Measurements from ENCODE around the gene GPSM3. TPM values are rescaled to one million over a fixed set of nuclear protein-coding genes. Genes with fewer than 3 reads are reported as not detected.
"Not testable (repeated sequence)": the region's sequence is repeated elsewhere in the genome, so short reads cannot be mapped to it uniquely, and the experiment has no call there.

The GPSM3 gene
- total RNA-seq, 1 donor = 131 TPM

DNA sequence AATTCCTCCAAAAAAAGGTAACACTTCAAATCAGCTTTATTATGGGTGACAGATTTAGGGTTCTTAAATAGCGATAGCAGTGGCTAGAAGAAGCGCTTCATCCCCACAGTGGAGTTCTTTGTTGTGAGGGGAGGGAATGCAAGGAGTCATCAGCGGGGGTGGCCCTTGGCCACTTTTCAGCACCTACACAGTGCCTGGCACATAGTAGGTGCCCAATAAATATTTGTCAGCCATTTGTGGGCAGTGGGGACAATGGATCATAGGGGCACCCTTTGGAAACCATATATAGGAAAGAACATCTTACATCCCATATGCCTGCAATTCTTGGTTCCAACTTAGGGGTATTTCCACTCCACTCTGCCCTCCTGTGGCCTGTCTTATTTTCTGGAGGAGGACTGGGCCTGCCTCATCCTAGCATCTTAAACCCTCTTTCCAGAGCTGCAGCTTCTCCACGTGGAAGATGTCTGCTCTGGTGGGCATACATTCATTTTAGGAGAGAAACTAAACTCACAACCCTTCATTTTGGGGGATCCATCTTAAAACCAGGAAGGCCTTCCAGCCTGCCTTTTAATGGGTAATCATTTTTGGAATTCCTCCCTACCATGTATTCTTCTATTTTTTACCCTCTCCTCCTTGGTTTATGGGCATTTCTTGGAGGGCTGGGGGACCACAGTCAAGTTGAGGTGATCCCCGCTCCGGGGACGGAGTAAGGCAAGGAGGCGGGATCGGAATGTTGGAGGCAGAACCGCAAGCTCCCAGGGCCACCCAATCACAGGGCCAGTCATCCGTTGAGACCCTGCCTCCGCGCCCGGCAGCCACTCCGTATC is 2.6 kb upstream of the GPSM3 start:
- peak overlapping the region; percentile 98 for H3K4me3 ChIP-seq (ENCODE audit: low read length)
- peaks cover 48% of the 10 kb centered on the region for H3K4me1 ChIP-seq (ENCODE audit: insufficient read depth, low read length)
- no peaks in the 10 kb centered on the region for H3K27me3 ChIP-seq (ENCODE audit: insufficient read depth, low read length)
- H3K9me3 ChIP-seq (ENCODE audit: low read depth, low read length) = no peaks in the 10 kb centered on the region

DNA sequence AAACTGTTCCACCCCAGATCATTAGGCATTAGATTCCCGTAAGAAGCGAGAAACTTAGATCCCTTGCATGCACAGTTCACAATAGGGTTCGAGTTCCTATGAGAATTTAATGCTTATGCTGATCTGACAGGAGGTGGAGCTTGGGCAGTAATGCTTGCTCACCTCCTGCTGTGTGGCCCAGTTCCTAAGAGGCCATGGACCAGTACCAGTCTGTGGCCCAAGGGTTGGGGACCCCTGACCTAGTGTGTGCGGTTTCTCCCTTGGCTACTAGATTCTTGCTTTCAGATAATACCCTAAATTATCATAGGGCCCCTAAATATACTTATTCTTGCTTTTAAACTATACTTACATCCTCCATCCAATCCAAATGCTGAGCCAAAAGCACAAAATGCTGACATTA is 1.9 kb upstream of the GPSM3 start:
- H3K27me3 ChIP-seq (ENCODE audit: insufficient read depth, low read length) = no peaks in the 10 kb centered on the region
- no peaks in the 10 kb centered on the region for H3K9me3 ChIP-seq (ENCODE audit: low read depth, low read length)
- H3K4me1 ChIP-seq (ENCODE audit: insufficient read depth, low read length) = peaks cover 49% of the 10 kb centered on the region
- H3K4me3 ChIP-seq (ENCODE audit: low read length) = no peak overlapping the region

DNA sequence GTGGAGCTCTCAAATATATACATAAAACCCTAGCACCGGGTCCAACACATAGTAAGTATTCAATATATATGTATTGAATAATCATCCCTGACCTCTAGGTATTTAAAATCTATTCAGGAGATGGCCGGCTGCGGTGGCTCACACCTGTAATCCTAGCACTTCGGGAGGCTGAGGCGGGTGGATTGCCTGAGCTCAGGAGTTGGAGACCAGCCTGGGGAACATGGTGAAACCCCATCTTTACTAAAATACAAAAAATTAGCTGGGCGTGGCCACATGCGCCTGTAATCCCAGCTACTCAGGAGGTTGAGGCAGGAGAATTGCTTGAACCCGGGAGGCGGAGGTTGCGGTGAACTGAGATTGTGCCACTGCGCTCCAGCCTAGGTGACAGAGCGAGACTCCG is 653 bp upstream of the GPSM3 start:
- H3K27me3 ChIP-seq (ENCODE audit: insufficient read depth, low read length); H3K9me3 ChIP-seq (ENCODE audit: low read depth, low read length): not testable (repeated sequence)
- Histone ChIP-seq H3K4me3 (ENCODE audit: low read length) (peak overlapping the region; percentile 96), H3K4me1 (ENCODE audit: insufficient read depth, low read length) (peaks cover 62% of the 10 kb centered on the region)

DNA sequence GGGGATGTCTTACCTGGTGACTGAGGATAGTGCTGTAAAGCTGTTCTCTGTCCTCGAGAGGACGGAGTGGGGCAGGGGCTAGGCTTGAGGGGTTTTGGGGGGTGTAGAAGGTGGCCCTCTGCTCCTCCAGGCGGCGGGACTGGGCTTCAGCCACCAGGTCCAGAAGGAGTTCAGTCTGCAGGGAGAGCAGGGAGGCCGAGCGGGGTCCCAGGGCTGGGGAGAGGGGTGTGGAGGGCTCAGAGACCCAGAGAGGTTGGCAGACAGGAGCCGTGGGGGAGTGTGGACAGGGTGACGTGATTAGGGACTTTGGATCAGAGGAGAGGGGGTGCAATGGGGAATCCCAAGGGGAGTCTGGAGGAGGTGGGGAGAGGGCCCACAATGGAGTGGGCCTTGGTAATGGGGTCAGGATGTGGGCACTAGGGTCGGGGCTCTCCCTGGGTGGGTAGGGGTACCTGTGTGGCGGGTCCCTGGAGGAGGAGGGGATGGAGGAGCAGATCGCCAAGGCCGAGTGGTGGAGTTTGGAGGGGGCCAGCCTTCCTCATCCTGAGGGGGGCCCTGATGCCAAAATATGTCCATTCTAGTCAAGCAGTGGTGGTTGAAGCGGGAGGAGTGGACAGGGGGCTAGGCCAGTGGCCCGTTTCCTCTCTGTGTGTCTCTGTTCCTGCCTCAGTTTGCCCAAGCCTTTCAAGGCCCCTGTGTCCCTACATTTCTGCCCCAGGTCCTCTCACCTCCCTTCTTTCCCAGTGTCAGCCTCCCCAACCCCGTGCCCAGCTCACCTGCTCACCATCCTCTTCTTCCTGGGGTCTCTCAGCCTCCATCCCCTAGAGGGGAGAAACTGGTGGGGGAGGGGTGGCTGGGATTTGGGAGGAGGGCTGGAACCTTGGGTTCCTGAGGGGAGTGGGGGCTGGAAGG is 491 bp downstream of the GPSM3 start:
- no peaks in the 10 kb centered on the region for H3K27me3 ChIP-seq (ENCODE audit: insufficient read depth, low read length)
- peak overlapping the region; percentile 96 for H3K4me3 ChIP-seq (ENCODE audit: low read length)
- peaks cover 69% of the 10 kb centered on the region for H3K4me1 ChIP-seq (ENCODE audit: insufficient read depth, low read length)
- no peaks in the 10 kb centered on the region for H3K9me3 ChIP-seq (ENCODE audit: low read depth, low read length)

DNA sequence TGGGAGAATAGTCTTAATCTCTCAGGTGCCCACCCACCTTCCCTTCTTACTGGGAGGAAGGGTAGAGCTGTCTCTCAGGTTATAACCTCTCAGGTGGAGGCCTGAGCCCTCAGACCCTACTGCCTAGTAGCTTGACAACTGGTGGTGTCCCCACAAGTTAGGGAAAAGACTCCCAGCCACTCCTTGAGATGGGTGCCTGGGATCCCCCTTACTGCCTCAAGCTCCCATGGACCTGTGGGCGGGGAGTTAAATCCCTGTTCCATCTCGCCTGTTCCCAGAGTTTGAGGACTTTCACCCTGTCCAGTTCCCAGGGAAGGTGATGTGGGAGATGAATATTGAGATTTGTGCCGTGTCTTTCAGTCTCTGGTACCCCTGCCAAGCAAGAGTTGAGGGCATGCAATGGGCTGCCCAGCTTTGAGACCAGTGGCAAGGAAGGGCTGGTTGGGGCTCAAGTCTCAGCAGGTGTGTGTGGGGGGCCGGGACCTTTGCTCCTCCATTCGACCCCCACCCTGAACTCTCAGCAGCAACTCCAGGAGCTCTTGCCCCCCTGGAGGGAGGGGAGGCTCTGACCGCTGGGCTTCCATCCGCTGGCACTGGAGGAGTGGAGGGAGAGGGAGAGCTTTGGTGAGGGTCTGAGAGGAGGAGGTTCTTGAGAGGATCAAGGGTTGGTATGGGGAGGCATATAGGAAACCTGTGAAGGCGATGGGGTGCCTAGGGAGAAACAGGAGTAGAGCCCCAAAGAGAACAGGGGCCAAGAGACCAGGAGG is 1.3 kb downstream of the GPSM3 start:
- H3K27me3 ChIP-seq (ENCODE audit: insufficient read depth, low read length) = no peaks in the 10 kb centered on the region
- peak overlapping the region; percentile 96 for H3K4me3 ChIP-seq (ENCODE audit: low read length)
- H3K4me1 ChIP-seq (ENCODE audit: insufficient read depth, low read length) = peaks cover 70% of the 10 kb centered on the region
- H3K9me3 ChIP-seq (ENCODE audit: low read depth, low read length) = no peaks in the 10 kb centered on the region

DNA sequence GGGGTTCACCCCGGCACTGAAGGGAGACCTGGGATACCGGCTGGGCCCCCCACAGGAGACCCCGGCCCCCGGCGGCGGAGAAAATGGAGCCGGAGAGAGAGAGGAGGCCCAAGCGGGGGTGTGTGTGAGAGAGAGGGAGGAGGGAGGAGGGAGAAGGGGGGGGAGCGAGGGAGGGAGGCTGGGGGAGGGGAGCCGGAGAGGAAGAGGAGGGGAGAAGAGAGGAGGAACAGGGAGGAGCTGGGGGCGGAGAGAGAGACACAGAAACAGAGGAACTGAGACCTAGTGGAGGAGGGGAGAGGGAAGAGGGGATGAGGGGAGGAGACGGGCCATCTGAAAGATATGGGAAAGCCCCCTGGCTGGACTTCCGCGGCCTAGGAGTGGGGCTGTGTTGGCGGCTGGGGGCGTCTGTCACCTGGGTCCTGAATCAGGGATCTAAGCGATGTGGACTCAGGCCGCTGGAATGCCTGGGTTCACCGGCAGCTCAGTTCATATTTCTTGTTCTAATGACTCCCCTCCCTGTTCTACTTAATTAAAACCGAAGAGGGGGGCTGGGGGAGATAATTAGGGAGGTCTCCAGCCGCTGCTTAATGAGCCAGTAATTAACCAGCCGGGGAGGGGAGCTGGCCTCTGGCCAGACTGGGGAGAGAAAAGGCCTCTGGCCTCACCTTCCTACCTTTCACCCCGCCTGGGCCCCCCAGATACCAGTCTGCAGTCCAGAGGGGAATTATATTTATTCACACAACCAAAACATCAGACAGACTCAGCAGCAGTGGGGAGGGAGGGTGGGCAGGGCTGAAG is 2.2 kb downstream of the GPSM3 start, which contains the start of gene PBX2:
PBX2 (minus strand) TSS at position 149 of the 798 bp plus-strand sequence. CDS start 287 bp downstream, outside the sequence.
- H3K9me3 ChIP-seq (ENCODE audit: low read depth, low read length) = no peaks in the 10 kb centered on the region
- H3K4me3 ChIP-seq (ENCODE audit: low read length) = peak within 1 kb of the TSS; percentile 96
- H3K27me3 ChIP-seq (ENCODE audit: insufficient read depth, low read length) = no peaks in the 10 kb centered on the region
- H3K4me1 ChIP-seq (ENCODE audit: insufficient read depth, low read length) = peaks cover 73% of the 10 kb centered on the region

DNA sequence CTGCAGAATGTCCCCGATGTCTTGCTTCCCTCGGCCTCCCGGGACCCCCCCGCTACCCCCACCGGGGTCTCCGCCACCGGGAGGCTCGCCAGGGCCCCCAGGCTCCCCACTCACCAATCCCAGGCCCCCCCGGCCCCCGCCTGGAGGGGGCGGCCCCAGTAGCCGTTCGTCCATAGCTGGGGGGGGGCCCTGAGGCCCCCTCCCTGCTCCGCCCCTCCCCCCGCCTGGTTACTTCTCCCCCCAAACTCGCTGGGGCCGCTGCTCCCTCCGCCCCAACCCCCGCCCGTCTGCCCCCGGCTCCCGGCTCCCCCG is 2.7 kb downstream of the GPSM3 start:
- Histone ChIP-seq H3K4me1 (ENCODE audit: insufficient read depth, low read length) (peaks cover 67% of the 10 kb centered on the region), H3K4me3 (ENCODE audit: low read length) (peak overlapping the region; percentile 96), H3K27me3 (ENCODE audit: insufficient read depth, low read length) (no peaks in the 10 kb centered on the region), H3K9me3 (ENCODE audit: low read depth, low read length) (no peaks in the 10 kb centered on the region)

GRCh38 chr6:32189069-32189741 is 3.2 kb downstream of the GPSM3 start:
- Histone ChIP-seq H3K27me3 (ENCODE audit: insufficient read depth, low read length) (no peaks in the 10 kb centered on the region), H3K9me3 (ENCODE audit: low read depth, low read length) (no peaks in the 10 kb centered on the region), H3K4me1 (ENCODE audit: insufficient read depth, low read length) (peaks cover 62% of the 10 kb centered on the region), H3K4me3 (ENCODE audit: low read length) (peak overlapping the region; percentile 96)

DNA sequence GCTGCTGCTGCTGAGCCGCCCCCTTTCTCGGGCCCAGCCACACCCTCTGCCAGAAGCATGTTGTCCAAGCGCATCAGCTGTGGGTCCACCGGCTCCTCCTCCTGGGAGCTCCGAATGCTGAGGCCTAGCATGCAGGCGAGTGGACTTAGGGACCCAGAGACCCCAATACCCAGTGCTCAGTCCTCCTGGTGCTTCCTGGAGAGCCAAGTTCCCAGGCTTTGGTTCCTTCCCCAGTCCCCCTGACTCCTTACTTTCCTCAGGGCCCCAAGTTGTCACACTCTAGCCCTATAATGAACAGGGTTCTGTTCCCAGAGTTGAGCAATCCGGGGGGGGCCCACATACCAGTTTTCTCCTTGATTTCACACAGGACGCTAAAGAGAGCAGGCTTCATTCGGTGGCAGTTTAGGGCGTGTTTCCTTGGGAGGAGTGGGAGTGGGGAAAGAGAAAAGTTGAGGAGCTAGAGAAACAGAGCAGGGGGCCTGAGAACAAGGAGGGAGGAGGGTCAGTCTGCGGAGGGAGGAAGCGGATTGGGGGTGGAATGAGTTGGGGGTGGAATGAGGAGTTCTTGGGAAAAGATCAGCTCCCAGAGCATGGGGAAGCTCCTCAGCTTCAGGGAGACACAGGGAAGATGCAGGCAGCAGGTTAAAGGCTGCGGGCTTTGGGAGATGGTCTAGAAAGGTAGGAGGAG is 3.9 kb downstream of the GPSM3 start:
- H3K4me3 ChIP-seq (ENCODE audit: low read length) = peak overlapping the region; percentile 96
- no peaks in the 10 kb centered on the region for H3K27me3 ChIP-seq (ENCODE audit: insufficient read depth, low read length)
- H3K9me3 ChIP-seq (ENCODE audit: low read depth, low read length) = no peaks in the 10 kb centered on the region
- peaks cover 57% of the 10 kb centered on the region for H3K4me1 ChIP-seq (ENCODE audit: insufficient read depth, low read length)

DNA sequence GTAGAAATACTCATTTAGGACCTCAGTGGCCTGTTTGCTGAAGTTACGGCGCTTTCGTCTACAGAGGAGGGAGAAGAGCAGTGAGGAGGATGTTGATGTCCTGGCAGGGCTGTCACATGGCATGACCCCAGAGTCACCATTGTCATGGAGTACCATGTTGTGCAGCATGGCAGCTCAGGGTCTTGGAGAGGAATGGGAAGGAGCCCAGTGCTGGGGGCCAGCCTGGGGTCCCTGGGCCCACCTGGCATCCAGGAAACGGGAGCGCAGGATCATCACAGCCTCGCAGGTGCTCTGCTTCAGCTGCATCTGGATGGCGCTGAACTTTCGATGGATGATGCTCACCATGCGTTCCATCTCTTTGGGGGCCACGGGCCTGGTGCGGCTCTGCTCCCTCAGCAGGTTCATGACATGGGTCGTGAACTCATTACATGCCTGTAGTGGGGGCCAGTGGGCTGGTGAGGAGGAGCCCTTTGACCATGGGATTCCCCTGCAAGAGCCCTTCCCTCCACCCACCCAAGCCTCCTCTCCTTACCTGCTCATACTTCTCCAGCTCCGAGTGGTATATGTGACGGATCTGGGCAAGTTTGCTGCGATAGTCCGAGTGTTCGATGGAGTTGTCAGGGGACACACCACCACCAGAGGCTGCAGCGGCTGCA is 4.6 kb downstream of the GPSM3 start:
- H3K9me3 ChIP-seq (ENCODE audit: low read depth, low read length); H3K27me3 ChIP-seq (ENCODE audit: insufficient read depth, low read length); H3K4me3 ChIP-seq (ENCODE audit: low read length): not testable (repeated sequence)
- H3K4me1 ChIP-seq (ENCODE audit: insufficient read depth, low read length) = peaks cover 52% of the 10 kb centered on the region

DNA sequence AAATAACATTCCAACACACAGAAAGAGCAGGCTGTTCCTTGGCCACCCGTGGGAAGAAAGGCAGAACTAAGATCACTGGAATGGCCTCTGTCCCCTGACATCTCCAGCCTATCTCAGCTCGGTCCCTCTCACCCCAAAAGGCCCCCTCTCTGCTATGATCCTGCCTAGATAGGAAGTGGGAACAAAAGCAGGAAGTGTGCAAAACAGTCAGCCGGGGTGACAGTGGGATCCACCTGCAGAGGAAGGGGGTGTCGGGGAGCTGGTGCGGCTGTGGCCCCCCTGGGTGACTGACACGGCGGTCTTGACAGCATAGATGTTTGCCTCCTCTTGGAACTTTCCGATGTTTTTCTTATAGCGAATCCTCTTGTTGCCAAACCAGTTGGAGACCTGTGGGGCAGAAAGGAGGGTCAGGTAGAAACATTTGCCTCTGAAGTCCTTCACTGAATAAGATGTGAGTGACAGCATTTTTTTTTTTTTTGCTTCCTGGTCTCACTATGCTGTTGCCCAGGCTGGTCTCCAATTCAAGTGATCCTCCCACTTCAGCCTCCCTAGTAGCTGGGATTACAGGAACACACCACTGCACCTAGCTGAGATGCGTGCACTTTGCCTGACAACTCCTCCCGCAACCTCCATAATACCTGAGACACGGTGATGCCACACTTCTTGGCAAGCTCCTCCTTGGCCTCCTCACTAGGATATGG is 5.3 kb downstream of the GPSM3 start:
- no peaks in the 10 kb centered on the region for H3K27me3 ChIP-seq (ENCODE audit: insufficient read depth, low read length)
- no peaks in the 10 kb centered on the region for H3K9me3 ChIP-seq (ENCODE audit: low read depth, low read length)
- no peak overlapping the region for H3K4me3 ChIP-seq (ENCODE audit: low read length)
- peaks cover 56% of the 10 kb centered on the region for H3K4me1 ChIP-seq (ENCODE audit: insufficient read depth, low read length)

DNA sequence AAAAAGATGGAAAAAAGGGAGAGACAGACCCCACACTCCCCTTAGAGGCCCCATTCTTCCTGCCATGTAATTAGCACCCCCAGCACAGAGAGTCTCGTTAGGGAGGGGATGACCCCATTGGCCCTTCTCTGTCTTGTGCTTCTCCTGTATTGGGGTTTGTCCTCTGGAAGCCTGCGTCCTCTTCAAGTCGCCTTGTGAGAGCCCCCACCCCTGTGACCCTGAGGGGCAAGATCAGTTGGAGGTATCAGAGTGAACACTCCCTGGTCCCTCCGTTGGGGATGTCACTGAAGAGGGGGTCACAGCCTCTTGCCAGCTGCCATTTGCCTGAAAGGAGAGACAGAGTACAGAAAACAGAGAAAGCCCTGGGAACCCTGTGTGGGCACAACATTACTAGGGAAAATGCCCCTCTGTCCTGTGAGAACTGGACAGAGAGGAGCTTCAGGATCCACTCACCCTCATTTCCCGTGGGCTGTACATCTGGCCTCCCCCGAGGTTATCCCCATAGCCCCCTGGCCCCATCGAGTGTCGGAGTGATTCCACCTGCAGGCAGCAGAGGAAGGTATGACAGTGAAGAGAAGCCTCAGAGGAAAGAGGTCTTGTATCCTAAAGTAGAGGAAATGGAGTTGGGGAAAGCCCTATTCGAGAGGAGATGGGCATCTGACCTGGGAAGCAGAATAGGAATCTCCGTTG is 6.1 kb downstream of the GPSM3 start:
- not testable (repeated sequence) for H3K4me3 ChIP-seq (ENCODE audit: low read length); H3K27me3 ChIP-seq (ENCODE audit: insufficient read depth, low read length); H3K9me3 ChIP-seq (ENCODE audit: low read depth, low read length)
- H3K4me1 ChIP-seq (ENCODE audit: insufficient read depth, low read length) = peaks cover 55% of the 10 kb centered on the region

Measured in mononuclear cell (primary cell).